GM19455 (cell line): Measurements from ENCODE around the gene NRDE2.
A peak's percentile ranks its signal among the peaks of the same experiment; 100 is the strongest.
"Not testable (repeated sequence)": the region's sequence is repeated elsewhere in the genome, so short reads cannot be mapped to it uniquely, and the experiment has no call there.

Experiments used
- ATAC-seq: cut with Tn5 transposase; IDR thresholded peaks from one replicate; pipeline ENCODE4 v1.9.1; 2021; ENCODE audit not compliant: unreplicated experiment

NRDE2 gene

GRCh38 chr14:90342327-90342726 is 10.6 kb upstream of the NRDE2 start:
- ATAC-seq = no peak

- ATAC-seq = no peak
Measured at GRCh38 chr14:90341784-90342183, 10.0 kb upstream of the NRDE2 start.

DNA sequence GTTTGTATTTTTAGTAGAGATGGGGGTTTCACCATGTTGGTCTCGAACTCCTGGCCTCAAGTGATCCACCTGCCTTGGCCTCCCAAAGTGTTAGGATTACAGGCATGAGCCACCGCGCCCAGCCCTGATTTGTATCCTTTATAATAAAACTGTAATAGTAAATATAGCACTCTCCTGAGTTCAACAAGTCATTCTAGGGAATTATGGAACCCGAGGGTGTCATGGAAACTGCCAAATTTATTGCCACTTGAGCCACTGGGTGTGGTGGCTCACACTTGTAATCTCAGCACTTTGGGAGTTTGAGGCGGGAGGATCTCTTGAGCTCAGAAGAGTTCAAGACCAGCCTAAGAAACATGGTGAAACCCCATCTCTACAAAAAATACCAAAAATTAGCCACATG is 9.5 kb upstream of the NRDE2 start:
- not testable (repeated sequence) for ATAC-seq

DNA sequence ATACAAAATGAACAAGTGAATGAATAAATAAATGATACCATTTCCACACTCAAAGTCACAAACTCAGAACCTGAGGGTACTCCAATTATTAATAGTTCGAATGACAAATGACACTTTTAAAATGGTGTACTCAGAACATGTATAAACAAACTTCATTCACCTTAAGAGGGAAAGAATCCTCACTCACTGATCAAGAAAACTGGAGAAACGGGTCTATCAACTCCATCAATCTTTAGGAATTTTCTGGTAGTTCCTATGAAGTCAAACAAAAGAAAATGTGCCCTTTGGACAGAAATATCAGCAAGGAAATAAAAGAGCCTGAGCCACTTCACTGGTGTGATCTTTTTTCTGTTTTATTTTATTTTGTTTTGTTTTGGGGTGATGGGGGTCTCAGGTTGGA is 5.2 kb upstream of the NRDE2 start:
- no peak for ATAC-seq

DNA sequence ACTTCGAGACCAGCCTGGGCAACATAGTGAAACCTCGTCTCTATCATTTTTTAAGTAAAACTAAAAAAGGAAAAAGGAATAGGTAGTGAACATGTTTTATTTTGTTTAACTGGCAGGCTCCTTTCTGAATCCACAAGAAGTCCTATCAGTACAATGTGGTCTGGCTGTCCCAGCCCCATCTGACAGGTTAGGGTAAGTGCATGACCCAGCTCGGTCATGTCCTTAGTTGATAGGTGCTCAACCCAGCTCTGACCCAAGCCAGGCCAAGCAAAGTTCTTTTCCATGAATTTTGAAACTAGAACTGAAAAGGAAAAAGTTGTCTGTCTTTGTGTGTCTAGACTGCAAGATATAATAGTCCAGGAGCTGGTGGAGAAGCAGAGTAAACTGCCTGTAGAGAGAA is 4.7 kb upstream of the NRDE2 start:
- ATAC-seq = no peak

- peak; percentile 5 for ATAC-seq
Measured at GRCh38 chr14:90332271-90332584, 487 bp upstream of the NRDE2 start.

DNA sequence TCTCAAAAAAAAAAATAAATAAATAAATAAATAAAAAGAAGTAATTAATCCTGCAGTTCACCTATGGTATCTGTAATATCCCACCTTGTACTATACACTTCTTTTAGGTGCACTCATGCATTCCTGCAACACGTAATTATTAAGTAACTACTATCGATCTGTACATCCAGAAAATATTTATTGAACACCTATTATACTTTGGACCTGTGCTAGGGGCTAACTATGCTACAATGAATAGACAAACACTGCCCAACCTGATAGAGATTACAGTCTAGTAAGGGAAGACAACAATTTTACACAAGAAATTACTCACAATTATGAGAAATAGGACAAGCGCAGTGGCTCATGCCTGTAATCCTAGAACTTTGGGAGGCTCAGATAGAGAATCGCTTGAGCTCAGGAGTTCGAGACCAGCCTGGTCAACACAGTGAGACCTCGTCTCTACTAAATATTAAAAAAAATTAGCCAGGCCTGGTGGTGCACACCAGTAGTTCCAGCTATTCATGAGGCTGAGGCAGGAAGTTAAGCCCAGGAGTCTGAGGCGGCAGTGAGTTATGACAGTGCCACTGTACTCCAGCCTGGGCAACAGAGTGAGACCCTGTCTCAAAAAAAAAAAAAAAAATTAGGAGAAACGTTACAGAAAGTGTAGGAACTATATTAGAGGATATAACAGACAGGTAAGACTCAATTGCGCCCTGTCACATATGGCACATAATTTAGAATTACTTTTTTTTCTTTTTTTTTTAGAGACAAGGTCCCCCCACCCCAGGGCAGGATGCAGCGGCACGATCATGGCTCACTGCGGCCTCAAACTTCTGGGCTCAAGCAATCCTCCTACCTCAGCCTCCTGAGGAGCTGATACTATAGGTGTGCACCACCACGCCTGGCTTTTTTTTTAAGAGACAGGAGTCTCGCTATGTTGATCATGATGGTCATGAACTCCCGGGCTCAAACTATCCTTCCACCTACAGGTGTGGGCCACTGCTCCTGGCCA is 1.2 kb downstream of the NRDE2 start:
- no peak for ATAC-seq

DNA sequence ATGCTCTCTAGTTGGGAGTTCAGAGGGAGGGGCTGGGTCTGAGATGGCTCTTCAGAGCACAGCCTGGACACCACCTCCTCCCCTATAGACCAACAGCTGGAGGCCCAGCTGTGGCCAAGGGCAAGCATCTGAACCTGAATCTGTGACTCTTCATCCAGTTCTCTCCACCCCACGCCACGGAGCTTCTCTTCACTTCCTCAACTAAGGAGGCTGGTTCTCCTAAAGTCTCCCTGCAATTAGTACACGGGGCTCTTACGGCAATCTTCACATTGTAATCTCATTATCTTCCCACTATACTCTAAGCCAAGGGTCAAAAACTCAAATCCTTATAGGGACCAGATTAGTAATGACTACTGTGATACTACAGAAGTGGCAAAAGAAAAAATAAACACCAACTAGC is 9.8 kb downstream of the NRDE2 start:
- ATAC-seq = no peak

GRCh38 chr14:90319634-90320541 is 11.9 kb downstream of the NRDE2 start:
- ATAC-seq = no peak

DNA sequence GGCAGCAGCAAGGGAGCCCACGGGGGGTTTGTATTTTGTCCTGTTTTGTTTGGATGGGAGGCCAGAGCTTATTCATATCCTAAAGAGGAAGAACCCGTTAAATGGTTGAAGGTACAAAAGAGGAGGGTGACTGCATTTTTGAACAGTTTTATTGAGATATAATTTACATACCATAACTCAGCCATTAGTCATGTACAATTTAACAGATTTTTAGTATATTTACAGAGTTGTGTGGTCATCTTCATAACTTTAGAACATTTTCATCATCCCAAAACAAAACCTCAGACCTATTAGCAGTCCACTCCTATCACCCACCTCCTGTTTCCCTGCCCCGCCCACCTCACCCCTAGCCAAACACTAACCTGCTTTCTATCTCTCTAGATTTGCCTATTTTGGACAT is 12.6 kb downstream of the NRDE2 start:
- ATAC-seq = no peak

DNA sequence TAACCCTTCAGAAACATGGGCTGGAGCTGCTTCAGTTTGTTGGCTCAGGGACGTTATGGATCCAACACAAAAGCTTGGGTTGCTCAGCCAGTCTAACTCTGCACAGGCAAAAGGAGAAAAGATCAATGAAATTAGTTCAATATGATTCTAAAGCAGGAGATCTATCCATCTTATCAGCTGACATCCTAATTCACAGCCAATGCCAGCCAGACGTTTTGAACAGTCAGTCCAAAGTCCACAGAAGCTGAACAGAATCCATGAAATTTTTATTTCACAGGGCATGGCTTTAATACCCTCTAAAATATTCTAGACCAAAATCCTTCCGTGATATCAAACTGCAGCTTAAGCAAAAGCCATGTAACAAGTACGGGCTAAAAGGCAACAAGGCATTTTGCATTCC is 13.7 kb downstream of the NRDE2 start:
- ATAC-seq = no peak

DNA sequence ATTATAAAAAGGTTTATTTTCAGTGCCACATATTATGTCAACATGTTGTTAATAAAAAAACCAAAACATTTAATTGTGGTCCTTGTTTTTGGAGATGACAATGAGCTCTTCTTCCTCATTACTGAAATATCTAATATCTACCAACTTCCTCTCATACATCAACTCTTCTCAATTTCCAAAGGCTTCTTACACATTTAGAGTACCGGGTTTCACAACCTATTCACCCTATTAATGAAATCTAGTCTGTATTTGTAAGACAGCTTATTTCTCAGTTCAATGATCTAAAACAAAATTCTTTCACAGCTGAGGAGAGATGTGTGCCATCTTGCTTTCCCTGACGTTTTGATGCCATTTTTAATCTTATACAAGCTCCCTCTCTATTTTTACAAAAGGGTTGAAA is 14.5 kb downstream of the NRDE2 start:
- ATAC-seq = no peak

GRCh38 chr14:90308561-90308960 is 23.2 kb downstream of the NRDE2 start:
- no peak for ATAC-seq

DNA sequence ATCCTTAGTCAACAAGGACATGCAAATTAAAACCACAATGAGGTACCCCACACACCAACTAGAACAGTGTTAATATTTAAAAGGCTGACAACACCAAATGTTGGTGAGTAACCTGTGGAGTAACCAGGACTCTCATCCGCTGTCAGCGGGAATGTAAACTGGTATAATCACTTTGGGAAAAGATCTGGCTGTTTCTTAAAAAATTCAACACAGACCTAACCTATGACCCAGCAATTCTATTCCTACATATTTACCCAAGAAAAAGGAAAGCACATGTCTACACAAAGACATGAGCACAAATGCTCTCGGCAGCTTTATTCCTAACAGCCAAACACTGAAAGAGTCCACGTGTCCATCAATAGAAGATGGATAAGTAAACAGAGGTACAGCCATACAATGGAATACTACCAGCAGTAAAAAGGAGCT is 26.6 kb downstream of the NRDE2 start:
- no peak for ATAC-seq

DNA sequence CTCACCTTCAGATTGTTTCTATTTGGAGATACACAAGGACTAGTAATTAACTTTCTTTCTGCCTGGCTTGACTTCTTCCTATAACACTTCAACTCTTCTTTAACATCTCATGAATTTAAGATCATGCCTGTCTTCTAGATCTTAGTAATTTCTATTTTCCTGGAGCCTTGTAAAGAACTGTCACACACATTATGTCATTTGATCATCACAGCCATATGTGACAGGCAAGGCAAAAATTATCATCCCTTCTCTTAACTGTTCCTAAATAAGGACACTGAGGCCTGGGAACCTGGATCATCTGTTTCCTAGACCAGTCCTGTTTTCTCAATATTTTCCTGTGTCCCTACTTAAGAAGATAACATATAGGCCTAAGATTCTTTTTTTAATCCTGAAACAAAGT is 27.2 kb downstream of the NRDE2 start:
- ATAC-seq = no peak

GRCh38 chr14:90303473-90303872 is 28.3 kb downstream of the NRDE2 start:
- ATAC-seq = no peak

- ATAC-seq = no peak
Measured at GRCh38 chr14:90302529-90303303, 29.0 kb downstream of the NRDE2 start.

DNA sequence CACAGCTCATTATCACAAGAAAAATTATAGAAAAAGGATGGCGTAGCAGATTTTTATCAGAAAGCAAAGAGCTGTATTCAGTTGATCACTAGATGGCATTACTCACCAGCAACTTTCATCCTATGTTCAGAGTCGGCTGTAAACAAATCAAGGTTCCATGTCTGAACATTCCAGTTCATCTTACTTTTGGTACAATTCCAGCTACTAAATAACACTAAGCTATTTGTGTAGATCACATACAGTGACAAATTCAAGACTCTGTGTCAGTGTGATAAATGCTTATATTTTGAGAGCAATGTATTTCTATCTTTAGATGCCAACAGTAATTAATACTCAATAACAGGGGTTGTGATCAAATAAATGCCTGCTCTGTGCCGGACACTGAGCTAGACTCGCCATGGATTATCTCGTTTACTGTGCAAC is 30.1 kb downstream of the NRDE2 start:
- no peak for ATAC-seq

- no peak for ATAC-seq
Measured at GRCh38 chr14:90301122-90301521, 30.6 kb downstream of the NRDE2 start.

DNA sequence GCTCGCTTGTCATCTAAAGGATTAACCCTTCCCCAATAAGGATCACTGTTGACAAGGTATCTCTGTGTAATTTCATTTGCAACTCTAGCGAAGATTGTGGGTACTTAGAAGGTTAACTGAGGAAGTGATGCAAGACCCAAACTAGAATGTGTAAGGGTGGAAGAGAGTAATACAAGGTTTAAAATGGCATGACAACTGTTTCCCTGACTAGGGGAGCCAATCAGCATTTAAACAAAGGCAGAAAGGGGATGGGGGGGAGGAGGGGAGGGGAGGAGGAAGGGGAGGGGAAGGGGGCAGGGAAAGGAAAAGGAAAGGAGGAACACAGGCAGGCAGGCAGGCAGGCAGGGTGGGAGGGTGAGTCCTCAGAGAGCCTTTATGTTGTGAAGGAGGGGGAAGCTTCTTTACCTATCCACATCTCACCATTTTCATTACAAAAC is 31.1 kb downstream of the NRDE2 start:
- ATAC-seq = no peak

DNA sequence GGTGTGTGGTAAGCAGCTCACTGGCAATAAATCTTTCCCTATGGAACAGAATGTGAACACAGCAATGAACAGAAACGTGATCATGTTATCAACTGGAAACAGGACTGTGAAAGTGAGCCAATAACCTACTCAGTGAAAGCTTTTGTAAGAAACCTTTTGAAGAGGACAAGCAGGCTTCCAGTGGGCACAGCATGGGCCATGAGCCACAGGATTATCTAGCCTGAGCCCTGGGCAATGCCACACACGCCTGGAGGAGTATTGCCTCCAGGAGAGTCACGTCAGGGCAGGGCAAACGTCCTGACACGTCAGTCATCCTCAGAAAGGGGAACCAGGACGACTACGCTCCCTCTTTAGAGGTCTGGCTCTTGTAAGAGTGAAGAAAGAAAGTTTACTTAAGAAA is 32.3 kb downstream of the NRDE2 start:
- no peak for ATAC-seq
